SJSA1 (cell line): ENCODE data around the gene RAP1GDS1. TPM values are rescaled to one million over a fixed set of nuclear protein-coding genes. Genes with fewer than 3 reads are reported as not detected.
"Not testable (repeated sequence)": the region's sequence is repeated elsewhere in the genome, so short reads cannot be mapped to it uniquely, and the experiment has no call there.

Experiments used
- DNase-seq, 2 experiments: peaks; one replicate each; pipeline ENCODE4 v3.0.0-alpha.2; 2015 to 2020; ENCODE audit warnings: low spot score in 2 of 2, low read depth in 1 of 2
- H3K27ac ChIP-seq: fragments of 250-450 bp; sonication (Bioruptor Pico); 2 replicates; pipeline ENCODE4 v1.5.1; 2020; ENCODE audit warnings: mild to moderate bottlenecking, moderate library complexity
- H3K27me3 ChIP-seq: fragments of 250-450 bp; sonication (Bioruptor Pico); replicated peaks from 2 replicates; pipeline ENCODE4 v1.5.1; 2020; ENCODE audit warnings: mild to moderate bottlenecking, moderate library complexity
- H3K36me3 ChIP-seq: fragments of 250-450 bp; sonication (Bioruptor Pico); 2 replicates; pipeline ENCODE4 v1.5.1; 2020; ENCODE audit warnings: mild to moderate bottlenecking
- H3K4me1 ChIP-seq: fragments of 250-450 bp; sonication (Bioruptor Pico); replicated peaks from 2 replicates; pipeline ENCODE4 v1.6.1; 2021; ENCODE audit warnings: mild to moderate bottlenecking
- H3K4me3 ChIP-seq: fragments of 250-450 bp; sonication (Bioruptor Pico); 2 replicates; pipeline ENCODE4 v1.5.1; 2020; ENCODE audit warnings: mild to moderate bottlenecking
- H3K9me3 ChIP-seq: fragments of 250-450 bp; sonication (Bioruptor Pico); replicated peaks from 2 replicates; pipeline ENCODE4 v1.5.1; 2020; ENCODE audit warnings: mild to moderate bottlenecking
- total RNA-seq: library from RNA; depleted of rRNA; stranded (reverse); fragments of >200 nt; shearing (Covaris generic); gene quantifications from 2 replicates; pipeline ENCODE4 v1.2.3, GENCODE V29; 2014

Gene RAP1GDS1
- total RNA-seq, 1 experiment from 2014 or later, result 59.9 TPM

DNA sequence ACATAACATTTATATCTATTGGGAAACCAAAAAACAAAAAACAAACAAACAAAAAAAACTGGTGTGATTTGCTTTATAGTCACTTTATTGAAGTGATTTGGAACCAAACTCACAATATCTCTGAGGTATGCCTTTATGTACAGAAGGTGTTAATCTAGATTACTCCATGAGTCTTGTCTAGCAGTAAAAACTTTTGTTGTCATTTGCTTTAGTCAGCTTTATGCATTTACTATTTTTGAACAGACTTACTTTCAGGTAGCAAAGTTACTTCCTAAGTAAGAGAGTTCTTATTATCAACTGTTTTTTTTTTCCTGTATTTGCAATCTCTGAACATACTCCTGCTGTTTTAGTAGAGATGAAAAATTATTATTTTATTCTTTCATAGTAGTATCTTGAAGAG is 39.5 kb downstream of the RAP1GDS1 start:
- DNase-seq, result no peak
- no peaks in the 10 kb centered on the region for H3K4me1 ChIP-seq
- H3K27me3 ChIP-seq, result no peaks in the 10 kb centered on the region
- H3K9me3 ChIP-seq, result no peaks in the 10 kb centered on the region; the same call in 1 of the 2 replicates
- no peak overlapping the region for H3K4me3 ChIP-seq
- H3K27ac ChIP-seq, result no peak overlapping the region
- peaks cover 14% of the 10 kb centered on the region for H3K36me3 ChIP-seq

DNA sequence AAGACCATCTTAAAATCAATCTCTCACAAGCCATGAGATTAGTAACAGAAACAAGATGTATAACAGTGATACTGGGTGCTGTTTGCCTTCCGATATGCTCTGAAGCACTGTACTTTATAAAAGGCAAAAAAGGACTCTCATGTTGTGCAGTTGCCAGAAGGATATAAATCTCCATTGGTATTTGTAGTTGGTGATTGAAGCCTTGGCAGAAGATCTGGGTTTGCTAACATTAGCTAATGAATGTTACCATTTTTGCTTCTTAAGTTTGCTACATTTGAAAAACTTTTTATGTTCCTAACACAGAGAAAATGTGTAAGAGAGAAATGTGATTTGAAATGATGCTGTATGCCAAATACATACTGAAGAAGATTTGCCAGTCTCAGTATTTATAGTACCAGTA is 44.4 kb downstream of the RAP1GDS1 start:
- DNase-seq, result no peak
- Histone ChIP-seq H3K4me3 (no peak overlapping the region), H3K27me3 (no peaks in the 10 kb centered on the region), H3K4me1 (no peaks in the 10 kb centered on the region), H3K36me3 (peaks cover 6% of the 10 kb centered on the region), H3K9me3 (no peaks in the 10 kb centered on the region; the same call in 1 of the 2 replicates), H3K27ac (no peak overlapping the region)

DNA sequence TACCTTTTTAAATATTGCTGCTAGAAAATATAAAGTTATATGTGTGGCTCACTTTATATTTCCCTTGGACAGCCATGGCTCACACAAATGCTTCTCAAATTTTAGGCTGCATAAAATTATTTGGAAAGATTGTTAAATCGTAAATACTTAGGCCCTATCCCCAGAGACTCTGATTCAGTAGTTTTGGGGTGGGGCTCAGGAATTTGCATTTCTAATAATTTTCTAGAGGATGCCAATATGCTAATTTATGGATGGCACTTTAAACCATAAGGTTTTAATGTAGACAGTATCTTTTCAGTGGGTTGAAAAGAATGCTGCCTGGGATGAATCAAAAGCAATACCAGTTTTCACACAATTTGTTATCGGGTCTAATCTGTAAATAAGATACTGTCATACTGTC is 49.7 kb downstream of the RAP1GDS1 start:
- Histone ChIP-seq H3K4me1 (no peaks in the 10 kb centered on the region), H3K36me3 (no peaks in the 10 kb centered on the region), H3K4me3 (no peak overlapping the region), H3K9me3 (no peaks in the 10 kb centered on the region; the same call in 1 of the 2 replicates), H3K27me3 (no peaks in the 10 kb centered on the region), H3K27ac (no peak overlapping the region)
- no peak for DNase-seq

DNA sequence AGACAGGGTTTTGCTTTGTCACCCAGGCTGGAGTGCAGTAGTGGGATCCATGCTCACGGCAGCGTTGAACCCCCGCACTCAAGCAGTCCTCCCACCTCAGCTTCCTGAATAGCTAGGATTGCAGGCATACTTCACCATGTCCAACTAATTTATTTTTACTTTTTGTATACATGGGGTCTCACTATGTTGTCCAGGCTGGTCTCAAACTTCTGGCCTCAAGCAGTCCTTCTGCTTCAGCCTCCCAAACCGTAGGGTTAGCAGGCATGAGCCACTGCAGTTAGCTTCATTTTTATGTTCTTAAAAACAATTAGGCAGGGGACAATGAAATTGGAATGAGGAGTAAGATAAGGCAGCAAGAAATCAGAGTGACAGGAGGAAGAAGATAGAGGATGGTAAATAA is 50.5 kb downstream of the RAP1GDS1 start:
- H3K4me3 ChIP-seq, result no peak overlapping the region
- no peaks in the 10 kb centered on the region for H3K36me3 ChIP-seq
- H3K27ac ChIP-seq, result no peak overlapping the region
- H3K27me3 ChIP-seq, result no peaks in the 10 kb centered on the region
- no peaks in the 10 kb centered on the region; the same call in 1 of the 2 replicates for H3K9me3 ChIP-seq
- DNase-seq, result no peak
- H3K4me1 ChIP-seq, result no peaks in the 10 kb centered on the region

DNA sequence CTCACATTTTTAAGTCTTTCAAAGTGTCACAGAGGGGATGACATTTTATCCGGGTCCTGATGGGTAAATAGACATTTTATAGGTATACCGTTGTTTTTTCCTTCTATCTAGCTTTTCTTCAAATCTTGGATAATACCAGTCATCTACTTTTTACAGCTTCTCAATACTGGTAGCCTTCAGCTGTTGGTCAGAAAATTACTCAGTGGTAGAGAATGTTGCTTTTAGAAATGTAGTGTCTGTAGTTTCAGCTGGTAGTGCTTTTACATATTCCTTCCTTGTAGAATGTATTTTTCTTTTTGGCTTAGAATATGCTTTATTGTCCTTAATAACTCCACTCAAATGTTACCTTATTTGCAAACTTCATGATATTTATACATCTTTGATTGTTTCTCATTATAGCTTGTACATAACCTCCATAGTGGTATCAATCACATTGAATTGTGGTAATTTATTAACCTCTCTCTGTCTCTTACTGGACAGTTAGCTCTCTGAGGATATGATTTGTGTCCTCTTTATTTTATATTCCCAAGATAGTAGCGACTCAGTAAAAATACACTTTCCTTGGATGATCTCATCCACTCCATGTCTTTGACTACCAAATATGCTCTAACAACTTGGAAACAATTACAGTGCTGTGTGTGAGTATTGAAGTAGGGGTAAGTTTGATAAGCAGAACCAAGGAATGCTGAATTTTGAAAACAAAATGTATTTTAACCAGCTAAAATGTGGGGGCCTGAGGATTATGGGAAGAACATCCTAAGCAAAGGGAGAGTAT is 53.8 kb downstream of the RAP1GDS1 start:
- Histone ChIP-seq H3K36me3 (peaks cover 2% of the 10 kb centered on the region), H3K4me1 (no peaks in the 10 kb centered on the region), H3K27ac (no peak overlapping the region), H3K4me3 (no peak overlapping the region), H3K27me3 (no peaks in the 10 kb centered on the region), H3K9me3 (peaks cover 3% of the 10 kb centered on the region)
- no peak for DNase-seq

DNA sequence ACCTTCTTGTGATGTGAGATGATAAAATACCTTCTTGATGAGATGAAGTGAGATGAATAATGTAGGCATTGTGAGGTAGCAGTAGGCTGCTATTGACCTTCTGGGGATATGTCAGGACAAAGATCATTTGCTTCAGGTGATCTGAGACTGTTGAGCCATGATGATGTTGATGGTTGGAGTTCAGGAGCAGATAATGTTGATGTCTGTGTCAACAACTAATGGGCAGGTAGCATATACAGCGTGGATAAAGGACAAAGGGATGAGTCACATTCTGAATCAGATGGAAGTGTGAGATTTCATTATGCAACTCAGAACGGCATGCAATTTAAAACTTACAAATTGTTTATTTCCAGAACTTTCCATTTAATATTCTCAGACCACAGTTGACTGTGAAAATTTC is 57.3 kb downstream of the RAP1GDS1 start:
- no peak overlapping the region for H3K4me3 ChIP-seq
- H3K27me3 ChIP-seq, result no peaks in the 10 kb centered on the region
- peaks cover 6% of the 10 kb centered on the region for H3K36me3 ChIP-seq
- H3K4me1 ChIP-seq, result no peaks in the 10 kb centered on the region
- H3K9me3 ChIP-seq, result peaks cover 3% of the 10 kb centered on the region; the same call in 1 of the 2 replicates
- no peak for DNase-seq
- H3K27ac ChIP-seq, result no peak overlapping the region

DNA sequence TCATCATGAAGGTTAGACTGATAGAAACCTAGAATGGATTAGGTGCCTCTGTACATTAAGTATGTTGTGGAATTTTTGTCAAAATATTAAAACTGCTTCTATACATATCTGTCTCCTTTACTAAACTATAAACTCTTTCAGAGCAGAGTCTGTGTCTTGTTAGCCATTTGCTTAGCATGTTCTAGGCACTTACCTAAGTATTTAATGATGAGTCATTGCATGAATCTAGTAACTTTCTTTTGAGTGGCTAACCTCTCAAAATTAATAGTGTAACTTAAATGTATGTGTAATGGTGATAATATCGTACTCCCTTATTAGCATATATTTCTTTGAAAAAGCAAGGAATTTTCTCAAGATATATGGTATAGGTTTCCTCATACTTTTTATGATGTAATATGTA is 57.8 kb downstream of the RAP1GDS1 start:
- no peak for DNase-seq

DNA sequence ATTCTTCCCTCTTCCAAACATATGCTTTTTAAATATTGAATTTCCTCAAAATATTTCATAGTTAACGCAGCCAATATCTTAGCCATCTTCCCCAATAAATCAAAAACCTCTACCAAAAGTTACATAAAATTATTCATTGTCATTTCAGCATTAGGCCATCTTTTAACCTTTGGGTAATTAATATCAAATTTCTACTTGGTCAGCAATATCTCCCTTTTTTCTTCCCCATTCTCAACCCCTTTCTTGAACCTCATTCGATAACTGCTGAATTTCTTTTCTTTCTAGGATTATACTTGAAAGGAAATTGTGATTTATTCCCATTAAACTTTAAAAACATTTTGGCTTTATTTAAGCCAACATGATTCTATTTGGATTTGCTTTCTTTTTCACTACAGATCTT is 65.0 kb downstream of the RAP1GDS1 start:
- Histone ChIP-seq H3K4me1 (no peaks in the 10 kb centered on the region), H3K9me3 (no peaks in the 10 kb centered on the region), H3K27me3 (no peaks in the 10 kb centered on the region), H3K4me3 (no peak overlapping the region), H3K27ac (no peak overlapping the region), H3K36me3 (no peaks in the 10 kb centered on the region)
- no peak for DNase-seq

More for the DNA sequence above, 57.8 kb downstream of the RAP1GDS1 start:
- Histone ChIP-seq H3K9me3 (peaks cover 3% of the 10 kb centered on the region; the same call in 1 of the 2 replicates), H3K27ac (no peak overlapping the region), H3K27me3 (no peaks in the 10 kb centered on the region), H3K36me3 (peaks cover 6% of the 10 kb centered on the region), H3K4me1 (no peaks in the 10 kb centered on the region), H3K4me3 (no peak overlapping the region)

DNA sequence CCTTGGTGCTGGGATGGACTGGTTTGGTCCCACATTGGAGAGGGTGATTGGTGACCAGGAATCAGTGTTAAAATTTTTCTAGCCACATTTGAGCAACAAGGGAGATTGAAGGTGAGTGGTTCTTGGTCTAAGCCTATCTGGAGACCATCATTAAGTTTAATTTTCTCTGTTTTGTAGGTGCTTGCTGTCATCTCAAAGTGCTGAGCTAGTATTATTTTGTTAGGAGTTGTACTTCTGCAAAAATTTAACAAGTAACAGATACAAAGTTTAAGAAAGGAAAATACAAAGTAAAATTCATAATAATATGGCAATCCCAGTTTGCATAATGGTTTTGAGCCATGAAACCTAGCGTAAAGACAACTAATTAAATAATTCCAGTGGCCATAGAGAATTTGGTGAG is 66.5 kb downstream of the RAP1GDS1 start:
- H3K4me3 ChIP-seq, result no peak overlapping the region
- DNase-seq, result no peak
- H3K27me3 ChIP-seq, result no peaks in the 10 kb centered on the region
- H3K36me3 ChIP-seq, result no peaks in the 10 kb centered on the region
- H3K27ac ChIP-seq, result no peak overlapping the region
- no peaks in the 10 kb centered on the region for H3K9me3 ChIP-seq
- no peaks in the 10 kb centered on the region for H3K4me1 ChIP-seq

DNA sequence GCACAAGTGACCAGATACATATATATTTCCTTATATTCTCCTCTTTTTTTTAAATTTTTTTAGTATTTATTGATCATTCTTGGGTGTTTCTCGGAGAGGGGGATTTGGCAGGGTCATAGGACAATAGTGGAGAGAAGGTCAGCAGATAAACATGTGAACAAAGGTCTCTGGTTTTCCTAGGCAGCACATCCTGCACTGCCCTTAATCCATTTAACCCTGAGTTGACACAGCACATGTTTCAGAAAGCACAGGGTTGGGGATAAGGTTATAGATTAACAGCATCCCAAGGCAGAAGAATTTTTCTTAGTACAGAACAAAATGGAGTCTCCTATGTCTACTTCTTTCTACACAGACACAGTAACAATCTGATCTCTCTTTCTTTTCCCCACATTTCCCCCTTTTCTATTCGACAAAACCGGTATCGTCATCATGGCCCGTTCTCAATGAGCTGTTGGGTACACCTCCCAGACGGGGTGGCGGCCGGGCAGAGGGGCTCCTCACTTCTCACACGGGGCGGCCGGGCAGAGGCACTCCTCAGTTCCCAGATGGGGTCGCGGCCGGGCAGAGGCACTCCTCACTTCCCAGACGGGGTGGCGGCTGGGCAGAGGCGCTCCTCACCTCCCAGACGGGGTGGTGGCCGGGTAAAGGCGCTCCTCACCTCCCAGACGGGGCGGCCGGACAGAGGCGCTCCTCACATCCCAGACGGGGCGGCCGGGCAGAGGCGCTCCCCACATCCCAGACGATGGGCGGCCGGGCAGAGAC is 68.9 kb downstream of the RAP1GDS1 start:
- not testable (repeated sequence) for H3K4me3 ChIP-seq, H3K4me1 ChIP-seq, H3K27me3 ChIP-seq, H3K36me3 ChIP-seq, H3K27ac ChIP-seq, H3K9me3 ChIP-seq, DNase-seq

DNA sequence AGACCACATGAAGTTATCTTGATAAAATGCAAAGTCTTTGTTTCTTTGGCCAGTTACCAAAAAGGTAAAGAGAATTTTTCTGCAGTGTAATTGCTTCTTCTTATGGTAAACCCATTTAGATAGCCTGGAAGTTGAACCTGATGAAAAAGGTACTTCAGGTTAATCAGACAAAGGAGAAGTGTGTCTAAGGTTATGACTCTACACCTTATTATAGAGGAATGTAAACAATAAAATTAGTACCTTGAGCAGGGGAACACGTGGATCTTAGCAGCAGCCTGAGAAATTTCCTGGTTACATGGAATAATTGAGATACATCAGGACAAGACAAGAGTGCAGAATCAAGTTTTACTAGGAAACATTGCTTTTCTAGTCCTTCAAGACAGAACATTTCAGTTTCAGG is 70.8 kb downstream of the RAP1GDS1 start:
- no peak overlapping the region for H3K4me3 ChIP-seq
- no peak for DNase-seq
- H3K36me3 ChIP-seq, result no peaks in the 10 kb centered on the region
- H3K4me1 ChIP-seq, result 0 out of 2 replicates have a peak, but pooled peaks cover 4% of the 10 kb centered on the region
- no peaks in the 10 kb centered on the region for H3K9me3 ChIP-seq
- no peak overlapping the region for H3K27ac ChIP-seq
- H3K27me3 ChIP-seq, result no peaks in the 10 kb centered on the region

DNA sequence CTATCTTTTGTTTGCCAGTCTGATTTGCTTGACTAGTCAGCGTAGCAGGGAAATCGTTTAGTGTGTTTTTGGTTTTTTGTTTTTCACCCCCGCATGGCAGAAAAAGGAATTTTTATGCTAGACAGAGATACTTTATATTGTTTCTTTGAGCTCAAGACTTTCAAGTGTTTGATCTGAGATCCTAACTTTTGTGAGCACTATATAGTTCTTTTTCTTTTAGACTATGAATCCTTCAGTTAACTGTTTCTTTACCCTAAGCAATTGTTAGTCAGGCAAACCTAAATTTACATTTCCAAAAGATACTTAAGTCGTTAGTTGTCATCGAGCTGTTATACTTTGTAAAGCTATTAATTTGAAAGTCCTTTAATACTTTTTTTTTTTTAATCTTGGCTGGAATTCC is 73.3 kb downstream of the RAP1GDS1 start:
- Histone ChIP-seq H3K9me3 (no peaks in the 10 kb centered on the region), H3K4me3 (no peak overlapping the region), H3K4me1 (0 out of 2 replicates have a peak, but pooled peaks cover 4% of the 10 kb centered on the region), H3K36me3 (no peaks in the 10 kb centered on the region), H3K27ac (no peak overlapping the region), H3K27me3 (no peaks in the 10 kb centered on the region)
- DNase-seq, result no peak

DNA sequence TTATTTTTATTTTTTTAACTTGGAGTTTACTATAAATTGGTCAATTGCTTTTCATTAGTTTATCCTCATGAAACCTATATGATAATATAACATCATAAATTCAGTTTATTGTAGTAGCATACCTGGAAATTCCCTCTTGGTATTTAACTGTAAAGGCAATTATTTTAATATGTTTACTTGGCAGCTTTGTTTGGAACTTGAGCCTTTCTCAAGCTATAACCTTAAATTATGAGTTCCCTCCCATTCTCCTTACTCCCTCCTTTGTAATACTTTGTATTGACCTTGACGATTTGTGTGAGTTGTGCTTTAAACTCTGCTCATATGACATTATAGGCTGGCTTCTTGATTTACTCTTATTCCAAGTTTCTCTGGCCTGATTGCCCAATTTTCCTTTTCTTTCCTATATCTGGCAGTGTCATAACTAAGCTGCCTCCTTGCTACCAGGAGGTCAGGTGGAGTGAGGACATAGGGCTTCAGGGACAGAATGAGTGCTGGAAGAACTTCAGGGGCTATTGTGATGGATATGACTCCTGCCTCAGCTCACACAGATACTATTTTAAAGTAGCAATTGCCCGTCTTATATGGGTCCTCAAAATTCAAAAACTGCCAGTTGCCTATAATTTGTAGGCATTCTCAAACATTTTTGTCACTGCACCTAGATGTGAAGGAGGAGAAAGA is 77.7 kb downstream of the RAP1GDS1 start:
- Histone ChIP-seq H3K27ac (no peak overlapping the region), H3K36me3 (peaks cover under 1% of the 10 kb centered on the region; the same call in 1 of the 2 replicates), H3K4me3 (no peak overlapping the region), H3K9me3 (no peaks in the 10 kb centered on the region), H3K27me3 (no peaks in the 10 kb centered on the region), H3K4me1 (0 out of 2 replicates have a peak, but pooled peaks cover 4% of the 10 kb centered on the region)
- DNase-seq, result no peak

DNA sequence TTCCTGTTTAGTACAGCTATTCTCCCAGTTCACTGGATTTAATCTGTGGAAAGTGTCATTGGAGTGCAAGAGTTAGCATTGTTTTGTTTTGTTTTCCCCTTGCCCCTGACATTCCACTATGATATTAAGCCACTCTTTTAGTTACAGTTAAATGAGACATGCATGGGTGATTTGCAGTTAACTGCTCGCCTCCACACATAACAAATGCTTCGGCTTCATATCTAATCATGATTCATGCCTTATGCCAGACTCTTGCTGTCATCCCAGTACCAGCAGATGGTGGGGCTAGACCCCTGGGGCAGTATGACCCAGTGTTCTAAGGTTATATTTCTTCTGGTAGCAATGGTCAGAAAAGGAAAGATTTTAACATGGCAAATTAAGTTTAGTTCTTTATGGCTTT is 80.1 kb downstream of the RAP1GDS1 start:
- 0 out of 2 replicates have a peak, but pooled peaks cover 3% of the 10 kb centered on the region for H3K4me1 ChIP-seq
- DNase-seq, result no peak
- no peak overlapping the region for H3K4me3 ChIP-seq
- no peaks in the 10 kb centered on the region for H3K9me3 ChIP-seq
- H3K27me3 ChIP-seq, result no peaks in the 10 kb centered on the region
- no peak overlapping the region for H3K27ac ChIP-seq
- H3K36me3 ChIP-seq, result peaks cover 7% of the 10 kb centered on the region
